Measurements from ENCODE around the gene GIMAP8. TPM values are rescaled to one million over a fixed set of nuclear protein-coding genes. Genes with fewer than 3 reads are reported as not detected.

GIMAP8 gene
- total RNA-seq, 3 donors from 2014 or later, result 7.2 to 11.5 (median 10.4) TPM

DNA sequence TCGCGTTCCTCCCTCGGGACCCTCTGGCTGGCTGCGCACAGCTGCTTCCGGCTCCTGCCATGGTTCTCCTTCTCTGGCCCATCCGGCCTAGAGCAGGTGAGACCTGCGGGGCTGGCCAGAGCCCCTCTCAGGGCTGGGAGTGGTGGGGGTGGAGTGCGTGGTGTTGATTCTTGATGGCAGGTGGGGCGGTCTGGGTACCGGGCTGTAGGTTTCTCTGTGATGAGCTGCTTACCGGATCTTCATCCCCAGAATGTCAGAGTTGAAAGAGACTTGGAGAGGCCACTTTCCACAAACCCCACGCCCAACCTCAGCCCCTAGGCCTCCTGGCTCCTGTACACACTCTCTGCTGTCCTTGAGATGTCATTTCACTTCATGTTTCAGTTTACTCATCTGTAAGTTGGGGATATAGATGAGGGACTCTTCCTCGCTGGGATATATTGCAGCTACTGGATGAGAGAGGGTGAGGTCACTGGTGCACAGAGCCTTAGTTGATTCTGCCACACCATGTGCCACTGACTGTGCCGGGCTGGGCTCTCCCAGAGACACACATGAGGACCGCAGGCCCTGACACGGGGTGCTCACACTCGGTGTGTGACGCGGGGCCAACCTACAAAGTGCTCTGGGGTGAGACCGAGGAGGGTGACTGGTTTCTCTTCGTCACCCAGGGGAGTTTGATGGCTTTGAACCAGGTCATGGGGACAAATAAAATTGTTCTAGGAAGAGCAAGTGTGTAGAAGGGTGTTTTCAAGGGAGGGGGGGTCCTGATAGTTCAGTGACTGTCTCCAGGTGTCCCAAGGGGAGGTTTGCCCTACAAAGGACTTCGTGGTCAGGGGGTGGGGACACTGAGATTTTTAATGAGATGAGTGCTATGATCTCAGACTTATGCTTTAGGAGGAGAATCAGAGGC, 41.8 kb upstream of the GIMAP8 start:
- no peak for DNase-seq (ENCODE audit: low spot score in 2 of 2)
- H3K9me3 ChIP-seq, result no peaks in the 10 kb centered on the region
- TF ChIP-seq, protein P1, sequence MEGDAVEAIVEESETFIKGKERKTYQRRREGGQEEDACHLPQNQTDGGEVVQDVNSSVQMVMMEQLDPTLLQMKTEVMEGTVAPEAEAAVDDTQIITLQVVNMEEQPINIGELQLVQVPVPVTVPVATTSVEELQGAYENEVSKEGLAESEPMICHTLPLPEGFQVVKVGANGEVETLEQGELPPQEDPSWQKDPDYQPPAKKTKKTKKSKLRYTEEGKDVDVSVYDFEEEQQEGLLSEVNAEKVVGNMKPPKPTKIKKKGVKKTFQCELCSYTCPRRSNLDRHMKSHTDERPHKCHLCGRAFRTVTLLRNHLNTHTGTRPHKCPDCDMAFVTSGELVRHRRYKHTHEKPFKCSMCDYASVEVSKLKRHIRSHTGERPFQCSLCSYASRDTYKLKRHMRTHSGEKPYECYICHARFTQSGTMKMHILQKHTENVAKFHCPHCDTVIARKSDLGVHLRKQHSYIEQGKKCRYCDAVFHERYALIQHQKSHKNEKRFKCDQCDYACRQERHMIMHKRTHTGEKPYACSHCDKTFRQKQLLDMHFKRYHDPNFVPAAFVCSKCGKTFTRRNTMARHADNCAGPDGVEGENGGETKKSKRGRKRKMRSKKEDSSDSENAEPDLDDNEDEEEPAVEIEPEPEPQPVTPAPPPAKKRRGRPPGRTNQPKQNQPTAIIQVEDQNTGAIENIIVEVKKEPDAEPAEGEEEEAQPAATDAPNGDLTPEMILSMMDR (IDR thresholded peaks at IDR 0.05), result no peak
- H3K27me3 ChIP-seq, result no peaks in the 10 kb centered on the region
- H3K36me3 ChIP-seq, result no peaks in the 10 kb centered on the region
- intact Hi-C loops (cut with DNase I; ENCODE audit: low total_unique reads), result no loop called here
- H3K27ac ChIP-seq, result peak overlapping the region in 1 of 2 donors; percentile 25
- peaks cover 0 to 5% of the 10 kb centered on the region in 2 donors for H3K4me1 ChIP-seq
- no peak overlapping the region for H3K4me3 ChIP-seq

DNA sequence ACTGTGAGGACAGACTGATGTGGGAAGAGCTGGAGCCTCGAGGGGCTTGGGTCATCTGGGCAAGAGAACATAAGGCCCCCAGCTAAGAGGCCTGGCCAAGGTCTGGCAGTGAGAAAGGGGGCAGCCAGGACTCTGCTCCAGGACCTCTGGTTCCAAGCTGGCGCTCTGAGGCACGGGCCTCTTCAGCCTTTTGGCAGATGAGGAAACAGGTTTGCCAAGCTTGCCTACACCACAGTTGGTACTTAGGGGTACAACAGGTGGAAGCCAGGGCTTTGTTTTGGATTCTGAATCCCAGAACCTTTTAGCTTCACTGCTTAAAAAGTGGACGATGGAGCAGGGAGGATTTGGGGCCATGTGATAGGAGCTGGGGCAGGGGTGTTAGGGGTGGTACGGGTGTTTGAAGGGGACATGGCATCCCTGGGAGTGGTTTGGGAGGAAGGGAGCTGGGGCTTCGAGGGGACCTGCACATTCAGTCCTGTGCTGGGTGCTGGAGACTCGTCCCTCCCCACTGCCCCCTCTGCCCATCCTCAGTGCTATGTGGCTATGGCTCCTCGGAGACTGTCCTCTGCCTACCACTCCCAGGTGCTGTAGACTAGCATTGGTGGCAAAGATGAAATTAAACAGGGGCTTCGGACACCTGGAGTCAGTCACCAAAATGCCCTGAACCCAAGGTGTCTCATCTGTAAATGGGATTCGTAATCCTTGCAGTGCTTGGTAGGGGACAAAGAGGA, 41.0 kb upstream of the GIMAP8 start:
- no peaks in the 10 kb centered on the region for H3K36me3 ChIP-seq
- intact Hi-C loops (cut with DNase I; ENCODE audit: low total_unique reads), result no loop called here

DNA sequence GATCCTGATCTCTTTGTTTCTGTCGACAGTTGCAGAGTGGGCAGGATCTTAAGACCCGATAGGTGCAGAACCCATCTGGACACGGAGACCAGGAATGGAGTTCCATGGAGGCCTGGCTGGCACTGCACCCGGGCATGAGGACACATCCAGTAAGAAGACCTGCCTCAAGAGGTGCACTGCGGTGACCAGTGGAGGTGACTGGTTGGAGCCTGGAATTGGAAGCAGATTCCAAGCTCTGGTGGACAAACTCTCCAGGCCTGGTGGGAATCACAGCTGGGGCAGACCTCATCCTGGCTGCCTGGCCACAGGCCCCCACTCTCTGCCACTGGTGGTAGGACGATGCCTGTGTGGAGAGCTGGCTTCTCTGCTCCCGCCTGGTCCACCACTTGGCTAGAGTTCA, 40.3 kb upstream of the GIMAP8 start:
- no peak for DNase-seq (ENCODE audit: low spot score in 2 of 2)
- H3K36me3 ChIP-seq, result no peaks in the 10 kb centered on the region
- no peaks in the 10 kb centered on the region for H3K4me1 ChIP-seq
- no peak overlapping the region for H3K27ac ChIP-seq
- H3K4me3 ChIP-seq, result no peak overlapping the region
- TF ChIP-seq, protein P1 (IDR thresholded peaks at IDR 0.05), result no peak
- TF ChIP-seq POLR2A (IDR thresholded peaks at IDR 0.05), result no peak
- TF ChIP-seq POLR2AphosphoS5 (IDR thresholded peaks at IDR 0.05), result no peak
- H3K27me3 ChIP-seq, result no peaks in the 10 kb centered on the region
- no peaks in the 10 kb centered on the region for H3K9me3 ChIP-seq
- intact Hi-C loops (cut with DNase I; ENCODE audit: low total_unique reads), result no loop called here

More for the DNA sequence above, 41.0 kb upstream of the GIMAP8 start:
- H3K4me1 ChIP-seq, result peaks cover 0 to 5% of the 10 kb centered on the region in 2 donors
- no peak for TF ChIP-seq POLR2AphosphoS5 (IDR thresholded peaks at IDR 0.05)
- no peak for TF ChIP-seq POLR2A (IDR thresholded peaks at IDR 0.05)
- TF ChIP-seq, protein P1 (IDR thresholded peaks at IDR 0.05), result no peak
- DNase-seq (ENCODE audit: low spot score in 2 of 2), result no peak
- no peaks in the 10 kb centered on the region for H3K9me3 ChIP-seq
- H3K27me3 ChIP-seq, result no peaks in the 10 kb centered on the region
- H3K27ac ChIP-seq, result peak overlapping the region in 1 of 2 donors; percentile 25
- H3K4me3 ChIP-seq, result no peak overlapping the region

DNA sequence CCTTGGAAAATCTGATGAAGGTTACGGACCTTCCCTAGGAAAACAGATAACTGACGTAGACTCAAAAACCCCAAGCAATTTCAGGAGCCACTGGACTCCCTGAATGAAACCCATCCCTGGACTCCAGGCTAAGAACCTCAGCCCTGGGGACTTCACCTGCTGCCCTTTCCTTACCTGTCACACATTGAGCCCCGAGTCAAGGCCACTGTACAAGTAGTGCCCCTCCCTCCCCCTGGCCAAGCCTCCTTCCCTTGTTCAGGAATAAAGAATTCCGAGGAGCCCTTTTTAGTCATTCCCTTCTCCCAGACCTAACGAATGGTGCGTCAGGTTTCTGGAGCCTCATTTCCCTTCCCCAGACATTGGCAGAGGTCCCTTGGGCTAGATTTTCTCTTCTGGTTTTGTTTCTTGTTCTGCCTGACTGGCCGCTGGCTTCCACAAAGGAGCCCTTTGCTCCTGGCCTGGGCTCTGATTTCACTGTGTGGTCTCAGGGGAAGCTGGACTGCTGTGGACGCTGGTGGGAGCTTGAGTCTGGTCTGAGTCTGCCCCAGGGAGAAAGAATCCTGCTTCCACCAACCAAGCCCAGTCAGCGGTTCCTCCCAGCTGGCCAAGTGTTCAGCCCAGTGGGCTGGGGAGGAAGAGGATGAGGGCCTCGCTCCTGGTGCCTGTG, 39.6 kb upstream of the GIMAP8 start:
- no peaks in the 10 kb centered on the region for H3K4me1 ChIP-seq
- no peaks in the 10 kb centered on the region for H3K9me3 ChIP-seq
- H3K36me3 ChIP-seq, result no peaks in the 10 kb centered on the region
- TF ChIP-seq POLR2A (IDR thresholded peaks at IDR 0.05) (no peak), POLR2AphosphoS5 (IDR thresholded peaks at IDR 0.05) (no peak)
- TF ChIP-seq, protein P1 (IDR thresholded peaks at IDR 0.05), result no peak
- DNase-seq (ENCODE audit: low spot score in 2 of 2), result no peak
- H3K27me3 ChIP-seq, result no peaks in the 10 kb centered on the region
- intact Hi-C loops (cut with DNase I; ENCODE audit: low total_unique reads), result no loop called here
- H3K4me3 ChIP-seq, result no peak overlapping the region
- H3K27ac ChIP-seq, result no peak overlapping the region
